Measurements from ENCODE around the gene COPZ2. TPM values are rescaled to one million over a fixed set of nuclear protein-coding genes. Genes with fewer than 3 reads are reported as not detected.

COPZ2 gene
- polyA plus RNA-seq, 3 donors, result 4.2 to 12.2 (median 6.9) TPM

DNA sequence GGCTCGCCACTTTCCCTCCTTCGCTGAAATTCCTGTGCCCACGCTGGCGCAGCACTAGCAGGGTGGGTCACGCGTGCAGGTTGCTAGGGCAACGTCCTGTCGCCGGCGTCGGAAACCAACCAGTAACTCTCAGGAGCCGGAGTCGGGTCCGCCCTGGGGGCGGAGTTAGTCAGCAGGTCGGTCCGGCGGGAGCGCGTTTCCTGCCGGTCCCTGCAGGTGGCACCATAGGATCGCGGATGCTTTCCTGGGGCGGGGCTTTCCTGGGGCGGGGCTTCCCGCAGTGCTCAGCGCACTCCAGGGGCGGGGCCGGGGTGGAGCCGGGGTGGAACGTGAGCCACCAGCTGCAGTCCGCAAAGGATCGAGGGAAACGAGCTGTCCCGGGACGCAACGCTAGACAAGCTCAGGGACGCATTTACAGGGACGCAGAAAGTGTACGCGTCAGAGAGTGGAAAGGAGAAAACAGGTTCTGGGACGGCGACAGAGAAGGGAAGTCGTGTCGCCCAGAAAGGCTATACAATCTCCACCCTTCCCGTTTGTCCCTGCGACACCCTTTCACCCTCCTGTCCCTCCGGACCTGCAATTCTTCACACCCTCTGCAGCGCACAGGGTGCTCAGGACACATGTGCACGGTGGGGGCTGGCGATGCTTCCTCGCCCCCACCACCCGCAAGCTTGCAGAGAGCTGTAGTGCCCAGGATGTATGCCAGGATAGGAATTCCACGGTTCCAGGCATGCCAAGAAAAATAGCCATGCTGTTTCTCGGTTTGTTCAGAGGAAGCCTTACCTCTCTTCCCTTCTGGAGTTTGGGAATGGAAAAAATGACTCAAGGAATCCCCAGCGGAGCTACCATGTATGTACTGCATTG is 12.3 kb downstream of the COPZ2 start:
- Histone ChIP-seq H4K20me1 (ENCODE audit: insufficient read depth, low read length) (no peaks in the 10 kb centered on the region), H3K4me1 (ENCODE audit: control insufficient read depth in 1 of 2, insufficient read depth in 2 of 2, low read length in 2 of 2) (peaks cover 54 to 65% of the 10 kb centered on the region in 2 donors), H3K4me3 (replicated peaks in 1 of 3; ENCODE audit: low read depth in 2 of 3, low read length in 3 of 3) (peak overlapping the region; percentile 48 to 78 (median 50)), H3K79me2 (ENCODE audit: insufficient read depth, low read length) (no peaks in the 10 kb centered on the region), H3K9ac (ENCODE audit: insufficient read depth, low read length, poor library complexity, severe bottlenecking) (no peak overlapping the region), H3K36me3 (replicated peaks in 1 of 2; ENCODE audit: control insufficient read depth in 1 of 2, insufficient read depth in 2 of 2, low read length in 2 of 2) (no peaks in the 10 kb centered on the region), H3K27ac (ENCODE audit: low read depth in 1 of 2, low read length in 2 of 2) (peak overlapping the region; percentile 46 to 70), H3K9me3 (replicated peaks in 1 of 2; ENCODE audit: control insufficient read depth in 1 of 2, insufficient read depth in 1 of 2, low read length in 2 of 2) (no peaks in the 10 kb centered on the region), H3K27me3 (ENCODE audit: control insufficient read depth in 2 of 2, insufficient read depth in 2 of 2, low read length in 2 of 2) (no peaks in the 10 kb centered on the region), H2AFZ (ENCODE audit: insufficient read depth, low read depth, low read length, poor library complexity, severe bottlenecking) (peak overlapping the region; percentile 88), H3K4me2 (replicated peaks; ENCODE audit: extremely low read depth, low read length, poor library complexity, severe bottlenecking) (peak overlapping the region; percentile 84)
- H3K27me3 Mint-ChIP-seq (ENCODE audit: low read depth in 3 of 3), result peaks cover 7 to 10% (median 9%) of the 10 kb centered on the region in 3 donors
- peak; percentile 95 to 97 (median 96) for DNase-seq
- intact Hi-C loops (cut with micrococcal nuclease), result loop anchor here (1.0 to 10.0 kb wide), 8 partner anchors 24 to 592 kb away; partner anchors contain the start of genes HOXB8 (in 1 of the 2) and NFE2L1 (in 1 of the 2)
- TF ChIP-seq, protein P1, sequence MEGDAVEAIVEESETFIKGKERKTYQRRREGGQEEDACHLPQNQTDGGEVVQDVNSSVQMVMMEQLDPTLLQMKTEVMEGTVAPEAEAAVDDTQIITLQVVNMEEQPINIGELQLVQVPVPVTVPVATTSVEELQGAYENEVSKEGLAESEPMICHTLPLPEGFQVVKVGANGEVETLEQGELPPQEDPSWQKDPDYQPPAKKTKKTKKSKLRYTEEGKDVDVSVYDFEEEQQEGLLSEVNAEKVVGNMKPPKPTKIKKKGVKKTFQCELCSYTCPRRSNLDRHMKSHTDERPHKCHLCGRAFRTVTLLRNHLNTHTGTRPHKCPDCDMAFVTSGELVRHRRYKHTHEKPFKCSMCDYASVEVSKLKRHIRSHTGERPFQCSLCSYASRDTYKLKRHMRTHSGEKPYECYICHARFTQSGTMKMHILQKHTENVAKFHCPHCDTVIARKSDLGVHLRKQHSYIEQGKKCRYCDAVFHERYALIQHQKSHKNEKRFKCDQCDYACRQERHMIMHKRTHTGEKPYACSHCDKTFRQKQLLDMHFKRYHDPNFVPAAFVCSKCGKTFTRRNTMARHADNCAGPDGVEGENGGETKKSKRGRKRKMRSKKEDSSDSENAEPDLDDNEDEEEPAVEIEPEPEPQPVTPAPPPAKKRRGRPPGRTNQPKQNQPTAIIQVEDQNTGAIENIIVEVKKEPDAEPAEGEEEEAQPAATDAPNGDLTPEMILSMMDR (IDR thresholded peaks at IDR 0.05), result peak; percentile 68
- H3K9me3 Mint-ChIP-seq, result peaks cover 0 to 2% (median 0%) of the 10 kb centered on the region in 7 donors
- H3K4me3 Mint-ChIP-seq, result peak overlapping the region; percentile 87 to 97
- peak overlapping the region; percentile 90 to 97 (median 94) for H3K27ac Mint-ChIP-seq
- no peaks in the 10 kb centered on the region for H3K36me3 Mint-ChIP-seq
- under 1% methylated on average over 45 of the region's 56 CpGs for WGBS (ENCODE audit: insufficient coverage)
- H3K4me1 Mint-ChIP-seq, result peaks cover 58% of the 10 kb centered on the region

DNA sequence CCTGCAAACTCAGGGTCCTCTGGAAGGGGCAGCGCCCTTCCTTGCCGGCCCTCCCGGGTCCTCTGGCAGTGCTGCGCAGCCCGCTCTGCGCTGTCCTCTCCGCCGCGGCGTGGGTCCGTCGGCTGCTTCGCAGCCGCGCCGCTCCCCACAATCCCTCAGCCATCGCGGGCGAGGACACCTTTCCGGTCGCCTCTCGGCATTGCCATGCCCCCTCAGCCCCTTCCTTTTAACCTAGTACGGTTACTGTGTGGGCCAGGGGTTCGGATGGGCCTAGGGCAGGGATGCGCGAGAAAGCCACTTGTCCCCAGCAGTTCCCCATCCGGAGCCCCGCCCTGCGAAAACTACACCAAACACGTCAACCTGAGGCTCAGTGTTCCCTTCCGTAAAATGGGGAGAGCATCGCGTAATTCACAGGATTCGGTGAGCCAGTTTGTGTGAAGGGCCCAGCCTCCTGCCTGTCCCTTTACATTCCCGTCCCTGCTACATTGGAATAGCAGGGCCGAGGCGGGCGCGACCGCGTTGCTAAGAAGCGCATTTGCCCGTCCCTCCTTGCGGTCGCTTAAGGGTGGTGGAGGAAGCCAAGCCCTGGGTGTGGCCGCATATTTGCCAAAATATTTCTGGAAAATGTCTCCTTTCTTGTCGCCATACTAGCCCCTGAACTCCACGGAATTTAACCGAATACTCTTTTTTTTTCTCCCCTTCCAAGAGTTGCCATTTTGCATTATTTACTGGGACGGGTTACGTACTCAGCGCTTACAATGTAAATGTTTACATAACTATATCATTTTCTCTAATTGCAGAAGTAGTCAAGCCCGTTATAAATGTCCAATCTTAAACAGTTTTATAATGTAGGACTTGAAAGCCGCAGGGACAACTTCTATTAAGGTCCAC is 13.2 kb downstream of the COPZ2 start:
- Histone ChIP-seq H3K4me1 (ENCODE audit: control insufficient read depth in 1 of 2, insufficient read depth in 2 of 2, low read length in 2 of 2) (peaks cover 54 to 65% of the 10 kb centered on the region in 2 donors), H3K27me3 (ENCODE audit: control insufficient read depth in 2 of 2, insufficient read depth in 2 of 2, low read length in 2 of 2) (no peaks in the 10 kb centered on the region), H3K27ac (ENCODE audit: low read depth in 1 of 2, low read length in 2 of 2) (peak overlapping the region; percentile 46 to 70), H3K4me3 (replicated peaks in 1 of 3; ENCODE audit: low read depth in 2 of 3, low read length in 3 of 3) (peak overlapping the region; percentile 48 to 78 (median 50)), H3K9ac (ENCODE audit: insufficient read depth, low read length, poor library complexity, severe bottlenecking) (peak overlapping the region; percentile 61), H3K79me2 (ENCODE audit: insufficient read depth, low read length) (no peaks in the 10 kb centered on the region), H3K4me2 (replicated peaks; ENCODE audit: extremely low read depth, low read length, poor library complexity, severe bottlenecking) (peak overlapping the region; percentile 84), H4K20me1 (ENCODE audit: insufficient read depth, low read length) (no peaks in the 10 kb centered on the region), H2AFZ (ENCODE audit: insufficient read depth, low read depth, low read length, poor library complexity, severe bottlenecking) (peak overlapping the region; percentile 85), H3K9me3 (replicated peaks in 1 of 2; ENCODE audit: control insufficient read depth in 1 of 2, insufficient read depth in 1 of 2, low read length in 2 of 2) (no peaks in the 10 kb centered on the region), H3K36me3 (replicated peaks in 1 of 2; ENCODE audit: control insufficient read depth in 1 of 2, insufficient read depth in 2 of 2, low read length in 2 of 2) (no peaks in the 10 kb centered on the region)
- DNase-seq, result peak in 2 of 3 donors; percentile 36 to 67
- Mint-ChIP-seq H3K27ac (peak overlapping the region; percentile 88 to 97 (median 94)), H3K4me1 (peaks cover 59% of the 10 kb centered on the region), H3K27me3 (ENCODE audit: low read depth in 3 of 3) (peaks cover 7 to 9% (median 7%) of the 10 kb centered on the region in 3 donors), H3K9me3 (peaks cover 0 to 2% (median 0%) of the 10 kb centered on the region in 7 donors), H3K4me3 (peak overlapping the region; percentile 87 to 97), H3K36me3 (peaks cover 1 to 2% of the 10 kb centered on the region in 2 donors)
- under 1% methylated on average over 37 of the region's 54 CpGs for WGBS (ENCODE audit: insufficient coverage)
- intact Hi-C loops (cut with micrococcal nuclease), result loop anchor here (1.0 to 10.0 kb wide), 8 partner anchors 24 to 593 kb away; partner anchors contain the start of genes HOXB8 (in 1 of the 2) and NFE2L1 (in 1 of the 2)
- TF ChIP-seq, protein P1 (IDR thresholded peaks at IDR 0.05), result no peak
